Measurements from ENCODE around the gene PSMA6. TPM values are rescaled to one million over a fixed set of nuclear protein-coding genes. Genes with fewer than 3 reads are reported as not detected.

Gene PSMA6
- total and polyA plus RNA-seq, 2 of the 13 experiments (the other 11 are each of a cell fraction or from before 2014, with no cell fraction given): 525 to 1,109 TPM

- TF ChIP-seq ZNF235 (CRISPR knock-in tag; IDR thresholded peaks at IDR 0.05; ENCODE audit: borderline replicate concordance) (no peak), BORCS8-MEF2B (CRISPR knock-in tag; IDR thresholded peaks at IDR 0.05) (0 out of 2 replicates have a peak, but pooled peaks have one; percentile 25), ZNF136 (CRISPR knock-in tag; IDR thresholded peaks at IDR 0.05; ENCODE audit: low read depth) (peak; percentile 5; the same call in 1 of the 2 replicates), TOPORS (CRISPR knock-in tag; IDR thresholded peaks at IDR 0.05) (0 out of 2 replicates have a peak, but pooled peaks have one; percentile 27), NRL (CRISPR knock-in tag; IDR thresholded peaks at IDR 0.05; ENCODE audit: borderline replicate concordance) (no peak), YEATS4 (CRISPR knock-in tag; IDR thresholded peaks at IDR 0.05; ENCODE audit: borderline replicate concordance) (peak; percentile 44; the same call in 1 of the 2 replicates), CBX1 (IDR thresholded peaks at IDR 0.05; ENCODE audit: low read depth) (peak; percentile 49), RFXAP (CRISPR knock-in tag; IDR thresholded peaks at IDR 0.05; ENCODE audit: borderline replicate concordance) (0 out of 2 replicates have a peak, but pooled peaks have one; percentile 11), PAWR (CRISPR knock-in tag; IDR thresholded peaks at IDR 0.05; ENCODE audit: borderline replicate concordance) (0 out of 2 replicates have a peak, but pooled peaks have one; percentile 24), ZFY (CRISPR knock-in tag; IDR thresholded peaks at IDR 0.05) (no peak), TBX3 (IDR thresholded peaks at IDR 0.05; ENCODE audit: borderline replicate concordance) (peak; percentile 40; the same call in 1 of the 2 replicates), ZKSCAN5 (CRISPR knock-in tag; IDR thresholded peaks at IDR 0.05) (0 out of 2 replicates have a peak, but pooled peaks have one; percentile 62)
- TF ChIP-seq, protein P1, sequence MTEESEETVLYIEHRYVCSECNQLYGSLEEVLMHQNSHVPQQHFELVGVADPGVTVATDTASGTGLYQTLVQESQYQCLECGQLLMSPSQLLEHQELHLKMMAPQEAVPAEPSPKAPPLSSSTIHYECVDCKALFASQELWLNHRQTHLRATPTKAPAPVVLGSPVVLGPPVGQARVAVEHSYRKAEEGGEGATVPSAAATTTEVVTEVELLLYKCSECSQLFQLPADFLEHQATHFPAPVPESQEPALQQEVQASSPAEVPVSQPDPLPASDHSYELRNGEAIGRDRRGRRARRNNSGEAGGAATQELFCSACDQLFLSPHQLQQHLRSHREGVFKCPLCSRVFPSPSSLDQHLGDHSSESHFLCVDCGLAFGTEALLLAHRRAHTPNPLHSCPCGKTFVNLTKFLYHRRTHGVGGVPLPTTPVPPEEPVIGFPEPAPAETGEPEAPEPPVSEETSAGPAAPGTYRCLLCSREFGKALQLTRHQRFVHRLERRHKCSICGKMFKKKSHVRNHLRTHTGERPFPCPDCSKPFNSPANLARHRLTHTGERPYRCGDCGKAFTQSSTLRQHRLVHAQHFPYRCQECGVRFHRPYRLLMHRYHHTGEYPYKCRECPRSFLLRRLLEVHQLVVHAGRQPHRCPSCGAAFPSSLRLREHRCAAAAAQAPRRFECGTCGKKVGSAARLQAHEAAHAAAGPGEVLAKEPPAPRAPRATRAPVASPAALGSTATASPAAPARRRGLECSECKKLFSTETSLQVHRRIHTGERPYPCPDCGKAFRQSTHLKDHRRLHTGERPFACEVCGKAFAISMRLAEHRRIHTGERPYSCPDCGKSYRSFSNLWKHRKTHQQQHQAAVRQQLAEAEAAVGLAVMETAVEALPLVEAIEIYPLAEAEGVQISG (CRISPR knock-in tag; IDR thresholded peaks at IDR 0.05): 0 out of 2 replicates have a peak, but pooled peaks have one; percentile 1
- TF ChIP-seq, protein P2, sequence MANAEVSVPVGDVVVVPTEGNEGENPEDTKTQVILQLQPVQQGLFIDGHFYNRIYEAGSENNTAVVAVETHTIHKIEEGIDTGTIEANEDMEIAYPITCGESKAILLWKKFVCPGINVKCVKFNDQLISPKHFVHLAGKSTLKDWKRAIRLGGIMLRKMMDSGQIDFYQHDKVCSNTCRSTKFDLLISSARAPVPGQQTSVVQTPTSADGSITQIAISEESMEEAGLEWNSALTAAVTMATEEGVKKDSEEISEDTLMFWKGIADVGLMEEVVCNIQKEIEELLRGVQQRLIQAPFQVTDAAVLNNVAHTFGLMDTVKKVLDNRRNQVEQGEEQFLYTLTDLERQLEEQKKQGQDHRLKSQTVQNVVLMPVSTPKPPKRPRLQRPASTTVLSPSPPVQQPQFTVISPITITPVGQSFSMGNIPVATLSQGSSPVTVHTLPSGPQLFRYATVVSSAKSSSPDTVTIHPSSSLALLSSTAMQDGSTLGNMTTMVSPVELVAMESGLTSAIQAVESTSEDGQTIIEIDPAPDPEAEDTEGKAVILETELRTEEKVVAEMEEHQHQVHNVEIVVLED (CRISPR knock-in tag; IDR thresholded peaks at IDR 0.05; ENCODE audit: borderline replicate concordance): peak; percentile 33; the same call in 1 of the 2 replicates
- TF ChIP-seq, protein P3, sequence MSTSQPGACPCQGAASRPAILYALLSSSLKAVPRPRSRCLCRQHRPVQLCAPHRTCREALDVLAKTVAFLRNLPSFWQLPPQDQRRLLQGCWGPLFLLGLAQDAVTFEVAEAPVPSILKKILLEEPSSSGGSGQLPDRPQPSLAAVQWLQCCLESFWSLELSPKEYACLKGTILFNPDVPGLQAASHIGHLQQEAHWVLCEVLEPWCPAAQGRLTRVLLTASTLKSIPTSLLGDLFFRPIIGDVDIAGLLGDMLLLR (CRISPR knock-in tag; IDR thresholded peaks at IDR 0.05): 0 out of 2 replicates have a peak, but pooled peaks have one; percentile 34
- TF ChIP-seq, protein P4, sequence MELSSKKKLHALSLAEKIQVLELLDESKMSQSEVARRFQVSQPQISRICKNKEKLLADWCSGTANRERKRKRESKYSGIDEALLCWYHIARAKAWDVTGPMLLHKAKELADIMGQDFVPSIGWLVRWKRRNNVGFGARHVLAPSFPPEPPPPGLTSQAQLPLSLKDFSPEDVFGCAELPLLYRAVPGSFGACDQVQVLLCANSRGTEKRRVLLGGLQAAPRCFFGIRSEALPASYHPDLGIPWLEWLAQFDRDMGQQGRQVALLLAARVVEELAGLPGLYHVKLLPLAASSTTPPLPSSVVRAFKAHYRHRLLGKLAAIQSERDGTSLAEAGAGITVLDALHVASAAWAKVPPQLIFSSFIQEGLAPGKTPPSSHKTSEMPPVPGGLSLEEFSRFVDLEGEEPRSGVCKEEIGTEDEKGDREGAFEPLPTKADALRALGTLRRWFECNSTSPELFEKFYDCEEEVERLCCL (CRISPR knock-in tag; IDR thresholded peaks at IDR 0.05; ENCODE audit: borderline replicate concordance): 0 out of 2 replicates have a peak, but pooled peaks have one; percentile 14
Observed at GRCh38 chr14:35342489-35343010, 50.4 kb downstream of the PSMA6 start (continued).
